Measurements from ENCODE around the gene LBX2.
"Not testable (repeated sequence)": the region's sequence is repeated elsewhere in the genome, so short reads cannot be mapped to it uniquely, and the experiment has no call there.

The LBX2 gene

DNA sequence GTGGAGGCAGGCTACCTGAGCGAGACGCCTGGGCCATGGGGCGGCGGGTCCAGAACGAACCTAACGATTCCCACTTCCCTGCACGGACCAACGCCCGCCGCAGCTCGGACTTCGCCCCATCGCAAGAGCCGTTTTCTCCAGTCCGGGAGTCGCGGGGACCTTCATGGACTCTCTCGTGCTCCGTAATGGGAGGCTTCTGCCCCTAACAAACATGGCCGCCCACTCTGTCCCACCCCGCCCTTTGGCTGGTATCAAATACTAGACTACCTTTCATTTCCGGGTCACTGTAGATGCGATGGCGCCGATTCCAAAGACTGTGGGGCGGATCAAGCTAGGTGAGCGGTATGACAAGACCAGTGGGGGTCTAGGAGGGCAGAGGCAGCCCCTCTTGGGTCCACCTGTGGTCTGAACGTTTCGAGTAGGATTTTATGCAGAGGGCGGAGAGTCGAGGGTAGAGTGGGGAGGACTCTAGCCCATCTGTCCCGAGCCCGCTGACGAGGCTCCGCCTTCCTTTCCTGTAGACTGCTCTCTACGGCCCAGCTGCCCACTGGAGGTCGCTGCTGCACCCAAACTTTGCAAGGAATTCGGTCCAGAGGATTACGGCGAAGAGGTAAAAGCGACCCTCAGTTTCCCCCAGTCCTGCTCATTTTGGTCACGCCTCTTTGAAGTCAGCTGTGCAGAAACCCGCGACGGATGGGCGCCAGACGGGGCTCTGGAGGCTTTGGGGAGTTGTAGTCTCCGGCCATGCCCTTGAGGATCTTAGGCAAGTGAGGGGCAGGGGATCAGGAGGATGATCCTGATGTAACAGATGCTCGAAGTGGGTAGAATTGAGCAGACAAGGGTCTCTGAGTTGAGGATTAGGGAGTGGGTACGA is 16.4 kb downstream of the LBX2 start, which contains the start of the genes CCDC142 and TTC31:
Gene CCDC142, minus strand, starts transcription at position 198 of the 874 bp plus-strand sequence. Its CDS starts 161 bp downstream, at position 37.
Gene TTC31, plus strand, starts transcription at position 281 of the 874 bp plus-strand sequence. Its CDS starts 15 bp downstream, at position 296.
- peak; percentile 97 for DNase-seq (ENCODE audit: low read depth)

DNA sequence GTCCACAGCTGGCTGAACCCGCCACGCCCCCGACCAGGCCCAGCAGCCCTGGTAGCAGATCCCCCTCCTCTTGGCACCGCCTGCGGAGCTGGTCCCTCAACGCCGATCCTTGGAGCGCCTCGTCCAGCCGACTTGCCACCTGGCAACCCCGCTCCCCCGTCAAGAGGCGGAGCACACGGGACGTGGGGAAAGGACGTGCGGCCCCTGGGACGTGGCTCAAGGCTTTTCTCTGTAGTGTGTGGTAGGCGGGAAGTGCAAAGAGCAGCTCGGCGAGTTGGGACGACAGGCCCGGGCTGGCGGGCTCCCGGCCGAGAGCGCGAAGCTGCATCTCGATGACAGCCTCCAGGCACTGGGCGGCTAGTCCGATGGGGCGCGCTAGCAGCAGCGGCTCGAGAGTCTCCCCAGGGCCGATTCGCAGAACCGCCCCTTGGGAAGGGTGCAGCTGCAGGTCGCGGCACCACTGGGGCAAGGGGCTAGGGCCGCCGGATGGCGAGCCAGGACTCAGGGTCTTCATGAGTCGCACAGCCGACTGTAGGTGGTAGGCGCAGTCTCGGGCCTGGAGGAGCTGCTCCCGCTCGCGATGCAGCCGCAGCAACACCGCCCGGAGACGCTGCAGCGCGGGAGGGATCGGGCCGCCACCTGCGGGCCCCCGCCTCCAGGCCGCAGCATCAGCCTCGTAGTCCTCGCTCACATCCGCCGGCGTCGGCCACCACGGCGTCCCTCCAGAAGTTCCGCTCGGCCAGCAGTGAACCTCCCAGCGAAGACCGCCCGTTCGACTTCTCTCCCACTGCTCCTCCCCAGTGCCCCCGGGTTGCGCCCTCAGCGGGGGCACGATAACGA is 17.2 kb downstream of the LBX2 start:
- peak; percentile 50 for DNase-seq (ENCODE audit: low read depth)

DNA sequence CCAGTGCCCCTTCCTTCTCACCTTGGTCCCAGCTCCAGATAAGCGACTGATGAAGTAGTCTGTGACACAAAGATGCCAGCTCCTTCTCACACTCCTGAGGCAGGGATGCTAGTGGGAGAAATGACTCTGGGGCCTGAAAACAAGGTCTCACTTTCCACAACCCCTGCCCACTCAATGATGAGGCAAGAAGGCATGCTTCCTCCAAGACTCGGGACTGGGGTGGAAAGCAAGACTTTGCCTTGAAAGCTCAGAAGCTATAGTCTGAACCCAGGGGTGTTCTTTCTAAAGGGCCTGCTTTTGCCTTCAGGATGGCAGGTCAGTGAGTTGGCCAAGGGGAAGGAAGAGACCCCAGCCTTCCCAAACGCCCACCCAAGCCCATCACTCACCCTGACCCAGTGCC is 18.0 kb downstream of the LBX2 start:
- DNase-seq (ENCODE audit: low read depth) = no peak

DNA sequence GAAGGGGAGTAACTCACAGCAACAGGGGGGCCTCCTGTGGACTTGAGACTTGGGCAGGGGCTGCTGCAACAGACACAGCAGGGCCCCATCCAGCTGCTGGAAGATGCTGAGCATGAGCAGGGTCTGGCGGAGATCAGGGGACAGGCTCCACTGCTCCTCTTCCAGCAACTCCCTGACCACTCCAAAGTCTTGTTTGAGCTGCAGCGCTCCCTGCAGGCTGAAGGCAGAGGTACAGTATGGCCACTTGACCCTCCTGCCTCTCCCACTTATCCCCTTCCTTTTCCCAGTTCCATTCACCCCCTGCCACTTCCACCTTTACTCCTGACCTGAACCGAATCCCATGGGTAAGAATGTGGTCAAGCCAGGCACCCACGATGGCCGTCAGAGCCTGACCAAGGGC is 24.5 kb downstream of the LBX2 start:
- DNase-seq (ENCODE audit: low read depth) = no peak

DNA sequence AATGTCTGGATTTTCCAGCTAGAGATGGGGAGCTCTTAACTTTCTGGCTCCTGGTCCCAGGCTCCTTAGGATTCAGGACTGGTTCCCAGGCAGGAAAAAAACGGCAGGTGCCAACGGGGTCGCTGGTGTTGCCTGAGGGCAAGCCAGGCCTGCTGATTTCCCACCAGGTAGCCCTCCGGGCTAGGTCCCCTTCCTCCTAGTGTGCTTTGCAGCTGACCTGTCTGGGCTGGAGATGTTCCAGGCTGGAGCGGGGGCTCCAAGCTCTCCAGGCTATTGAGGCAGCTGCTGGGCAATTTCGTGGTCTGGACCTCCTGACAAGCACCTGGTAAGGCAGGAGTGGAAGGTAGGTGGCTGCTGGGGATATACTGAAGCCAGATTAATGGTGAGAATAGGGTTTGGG is 24.9 kb downstream of the LBX2 start:
- DNase-seq (ENCODE audit: low read depth) = no peak

DNA sequence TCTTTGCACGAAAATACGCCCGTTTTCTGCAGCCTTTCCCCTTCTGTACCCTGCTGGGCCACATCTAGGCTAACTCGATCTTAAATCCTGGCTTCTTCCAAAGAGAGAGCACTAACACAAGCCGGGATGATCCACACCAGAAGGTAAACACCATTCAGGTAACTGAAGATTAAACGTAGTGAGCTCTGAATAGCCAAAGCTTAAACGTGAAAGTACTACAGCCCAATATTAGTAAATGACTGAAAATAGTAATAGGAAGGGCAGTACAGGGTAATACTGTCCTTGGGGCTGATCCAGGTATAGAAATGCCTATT is 26.5 kb downstream of the LBX2 start:
- no peak for DNase-seq (ENCODE audit: low read depth)

DNA sequence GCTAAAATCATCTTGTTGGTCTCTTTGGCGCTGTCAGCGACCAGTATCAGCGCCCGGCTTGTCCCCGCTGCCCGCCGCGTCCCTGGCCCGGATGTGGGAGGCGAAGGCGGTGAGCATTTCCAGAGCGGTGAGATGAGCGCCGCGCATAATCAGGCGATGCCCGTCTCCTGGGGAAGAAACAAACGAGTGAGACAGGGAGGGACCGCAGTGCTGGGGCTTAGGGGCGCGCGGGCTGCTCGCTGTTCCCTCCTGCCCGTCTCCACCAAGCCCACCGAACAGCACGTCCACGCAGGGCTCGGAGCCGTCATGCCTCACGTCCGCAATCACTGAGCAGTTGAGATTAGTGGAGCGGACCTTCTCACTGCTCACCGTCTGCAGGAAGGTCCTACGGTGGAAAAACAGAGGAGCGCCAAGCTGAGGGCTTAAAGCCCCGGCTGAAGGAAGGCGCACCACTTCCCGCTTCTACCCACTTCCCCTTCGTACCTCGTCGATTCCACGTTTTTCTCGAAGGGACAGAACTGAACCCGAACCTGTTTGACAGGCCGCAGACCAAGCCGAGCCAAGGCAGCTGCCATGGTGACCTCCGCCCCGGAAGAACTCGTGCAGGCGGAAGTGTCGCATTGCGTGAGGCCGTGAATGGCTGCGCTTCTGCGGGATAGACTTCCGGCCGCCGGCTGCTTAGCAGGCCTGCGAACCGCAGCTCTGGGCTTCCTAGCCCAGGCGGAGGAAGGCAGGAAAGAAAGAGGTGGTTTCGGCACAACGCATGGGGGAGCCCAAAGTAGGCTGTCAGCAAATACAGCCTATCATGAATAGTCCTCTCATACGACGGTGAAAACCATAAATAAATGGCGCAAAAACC is 27.1 kb downstream of the LBX2 start, which contains the start of gene MRPL53:
Gene MRPL53, minus strand, starts transcription at position 595 of the 859 bp plus-strand sequence. Its CDS starts 20 bp downstream, at position 575.
- DNase-seq (ENCODE audit: low read depth) = peak; percentile 94

DNA sequence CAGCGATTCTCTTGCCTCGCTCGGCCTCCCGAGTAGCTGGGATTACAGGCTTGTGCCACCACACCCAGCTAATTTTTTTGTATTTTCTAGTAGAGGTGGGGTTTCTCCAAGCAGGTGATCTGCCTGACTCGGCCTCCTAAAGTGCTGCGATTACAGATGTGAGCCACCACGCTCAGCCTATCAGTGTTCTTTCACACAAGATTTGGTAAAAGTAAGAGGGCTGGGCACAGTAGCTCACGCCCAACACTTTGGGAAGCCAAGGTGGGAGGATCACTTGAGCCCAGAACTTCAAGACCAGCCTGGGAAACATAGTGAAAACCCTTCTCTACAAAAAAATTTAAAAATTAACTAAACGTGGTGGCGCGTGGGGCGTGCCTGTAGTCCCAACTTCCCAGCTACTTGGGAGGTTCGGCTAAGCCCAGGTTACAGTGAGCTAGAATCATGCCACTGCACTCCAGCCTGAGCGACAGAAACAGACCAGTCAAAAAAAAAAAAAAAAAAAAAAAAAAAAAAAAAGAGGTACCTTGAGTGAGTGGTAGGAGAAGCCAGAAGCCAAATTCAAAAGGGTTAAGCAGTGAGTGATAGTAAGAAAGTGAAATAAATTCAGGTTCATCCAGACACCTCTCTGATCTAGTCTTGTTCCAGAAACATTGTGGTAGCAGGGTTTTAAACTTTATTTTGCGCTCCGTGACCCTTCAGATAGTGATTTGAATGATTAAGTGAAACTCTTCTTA is 27.9 kb downstream of the LBX2 start:
- DNase-seq (ENCODE audit: low read depth) = no peak

DNA sequence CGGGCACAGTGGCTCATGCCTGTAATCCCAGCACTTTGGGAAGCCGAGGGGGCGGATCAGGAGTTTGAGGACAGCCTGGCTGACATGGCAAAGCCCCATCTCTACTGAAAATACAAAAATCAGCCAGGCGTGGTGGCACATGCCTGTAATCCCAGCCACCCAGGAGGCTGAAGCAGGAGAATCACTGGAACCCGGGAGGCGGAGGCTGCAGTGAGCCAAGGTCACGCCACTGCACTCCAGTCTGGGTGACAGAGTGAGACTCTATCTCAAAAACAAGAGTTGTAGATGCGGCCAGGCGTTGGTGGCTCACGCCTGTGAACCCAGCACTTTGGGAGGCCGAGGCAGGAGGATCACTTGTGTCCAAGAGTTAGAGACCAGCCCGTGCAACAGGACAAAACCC is 28.7 kb downstream of the LBX2 start:
- DNase-seq (ENCODE audit: low read depth) = not testable (repeated sequence)

DNA sequence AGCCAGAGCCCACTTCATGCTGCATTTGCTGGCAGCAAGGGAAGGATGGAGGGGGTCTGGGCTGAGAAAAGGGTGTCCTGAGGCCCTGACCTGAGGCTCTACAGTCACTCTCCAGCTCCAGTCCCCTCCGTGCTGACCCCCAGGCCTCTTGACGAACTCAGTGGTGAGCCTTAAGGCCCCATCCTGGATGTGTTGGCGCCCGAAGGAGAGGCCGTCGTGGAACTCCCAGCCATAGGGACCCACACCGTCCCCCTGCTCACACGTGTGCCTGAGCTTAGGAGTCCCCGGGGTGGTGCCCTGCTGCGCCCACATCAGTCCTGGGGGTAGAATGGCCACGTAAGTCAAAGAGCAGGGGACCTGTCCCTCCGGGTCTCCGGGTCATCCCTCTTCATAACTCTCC is 35.0 kb downstream of the LBX2 start:
- no peak for DNase-seq (ENCODE audit: low read depth)

DNA sequence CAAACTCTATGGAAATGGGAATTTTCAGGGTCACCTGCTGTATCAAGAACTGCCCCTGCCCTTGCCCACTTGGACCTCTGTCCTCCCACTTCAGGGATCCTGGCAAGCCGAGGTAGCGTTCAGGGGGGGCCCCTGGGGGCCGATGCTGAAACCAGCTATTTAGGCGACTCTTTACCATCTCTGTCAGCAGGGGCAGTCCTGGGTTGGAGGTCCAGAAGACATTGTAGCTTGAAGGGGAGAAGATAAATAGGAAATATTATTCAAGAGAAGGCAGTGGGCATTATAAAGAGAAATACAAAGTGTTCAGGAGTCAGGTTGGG is 36.7 kb downstream of the LBX2 start:
- no peak for DNase-seq (ENCODE audit: low read depth)

DNA sequence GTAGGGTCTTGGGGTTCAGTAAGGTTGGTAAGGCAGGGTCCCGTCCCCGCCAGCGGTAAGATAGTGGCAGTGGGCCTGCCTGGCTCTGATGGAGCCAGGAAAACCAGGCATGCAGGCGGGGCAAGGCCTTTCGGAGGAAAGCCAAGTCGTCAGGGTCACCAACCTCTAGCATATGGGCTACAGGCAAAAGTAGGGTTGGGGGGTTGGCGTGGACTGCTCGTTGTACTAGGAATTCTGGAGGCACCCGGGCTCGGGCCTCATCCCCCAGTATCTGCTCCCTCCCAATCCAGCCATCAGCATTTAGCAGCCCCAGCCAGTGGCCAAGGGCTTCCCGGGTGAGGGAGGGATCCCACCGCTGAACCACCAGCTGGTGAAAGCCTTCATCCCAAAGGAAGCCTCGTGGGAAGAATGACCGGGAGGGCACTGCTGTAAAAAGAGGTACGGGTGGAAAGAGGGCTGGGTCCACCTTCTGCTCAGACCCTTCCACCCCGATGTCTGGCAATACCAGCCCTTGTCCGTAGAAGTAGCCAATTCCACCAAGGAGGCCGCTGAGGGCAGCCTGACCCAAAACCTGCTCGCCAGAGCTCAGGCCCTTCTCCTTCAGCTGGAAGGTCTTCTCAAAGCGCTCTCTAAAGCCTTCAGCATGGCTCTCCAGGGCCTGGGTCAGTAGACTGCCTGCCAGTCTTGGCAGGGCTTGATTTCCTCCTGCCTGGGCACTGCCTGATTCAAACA is 37.2 kb downstream of the LBX2 start:
- DNase-seq (ENCODE audit: low read depth) = no peak

DNA sequence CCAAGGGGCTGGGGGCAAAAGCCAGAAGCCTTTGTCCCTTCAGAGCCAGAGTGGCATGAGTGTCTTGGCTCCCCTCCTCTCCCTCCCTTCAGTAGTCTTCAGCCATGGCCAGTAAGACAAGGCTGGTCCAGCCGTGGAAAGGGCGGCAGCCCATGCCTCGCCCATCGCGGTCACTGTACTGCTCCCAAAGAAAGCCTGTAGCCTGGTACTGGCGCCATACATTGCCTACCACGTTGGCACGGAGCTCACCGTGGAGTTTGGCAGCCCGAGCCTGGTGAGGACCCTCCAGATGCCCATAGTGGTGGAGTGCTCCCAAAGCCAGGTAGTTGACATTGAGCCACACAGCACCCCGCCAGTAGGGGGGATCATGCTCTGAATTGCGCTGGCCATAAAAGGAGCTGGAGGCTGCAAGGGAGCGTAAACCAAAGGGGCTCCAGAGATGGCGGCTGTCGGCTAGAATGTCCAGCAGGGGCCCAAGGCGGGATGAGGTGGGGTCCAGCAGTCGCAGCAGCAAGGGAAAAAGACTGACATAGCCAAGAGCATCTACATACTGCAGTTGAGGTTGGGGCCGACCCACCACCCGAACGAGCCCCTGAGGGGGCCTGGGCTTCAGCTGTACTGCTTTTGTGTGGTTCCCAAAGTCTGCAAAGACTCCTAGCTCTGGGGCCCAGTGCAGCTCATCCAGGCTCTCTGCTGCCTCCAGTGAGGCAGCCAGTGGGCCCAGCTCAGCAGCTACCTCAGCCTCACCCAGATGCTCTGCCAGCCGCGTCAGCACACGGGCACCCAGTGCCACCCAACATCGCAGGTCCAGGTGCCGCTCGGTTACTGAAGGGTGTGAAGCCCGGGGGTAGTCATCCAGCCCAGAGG is 38.0 kb downstream of the LBX2 start:
- DNase-seq (ENCODE audit: low read depth) = no peak

DNA sequence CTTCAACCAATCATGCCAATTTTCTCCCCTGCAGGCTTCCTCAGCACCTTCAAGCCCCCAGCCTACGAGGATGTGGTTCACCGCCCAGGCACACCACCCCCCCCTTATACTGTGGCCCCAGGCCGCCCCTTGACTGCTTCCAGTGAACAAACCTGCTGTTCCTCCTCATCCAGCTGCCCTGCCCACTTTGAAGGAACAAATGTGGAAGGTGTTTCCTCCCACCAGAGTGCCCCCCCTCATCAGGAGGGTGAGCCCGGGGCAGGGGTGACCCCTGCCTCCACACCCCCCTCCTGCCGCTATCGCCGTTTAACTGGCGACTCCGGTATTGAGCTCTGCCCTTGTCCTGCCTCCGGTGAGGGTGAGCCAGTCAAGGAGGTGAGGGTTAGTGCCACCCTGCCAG is 39.2 kb downstream of the LBX2 start:
- not testable (repeated sequence) for DNase-seq (ENCODE audit: low read depth)

DNA sequence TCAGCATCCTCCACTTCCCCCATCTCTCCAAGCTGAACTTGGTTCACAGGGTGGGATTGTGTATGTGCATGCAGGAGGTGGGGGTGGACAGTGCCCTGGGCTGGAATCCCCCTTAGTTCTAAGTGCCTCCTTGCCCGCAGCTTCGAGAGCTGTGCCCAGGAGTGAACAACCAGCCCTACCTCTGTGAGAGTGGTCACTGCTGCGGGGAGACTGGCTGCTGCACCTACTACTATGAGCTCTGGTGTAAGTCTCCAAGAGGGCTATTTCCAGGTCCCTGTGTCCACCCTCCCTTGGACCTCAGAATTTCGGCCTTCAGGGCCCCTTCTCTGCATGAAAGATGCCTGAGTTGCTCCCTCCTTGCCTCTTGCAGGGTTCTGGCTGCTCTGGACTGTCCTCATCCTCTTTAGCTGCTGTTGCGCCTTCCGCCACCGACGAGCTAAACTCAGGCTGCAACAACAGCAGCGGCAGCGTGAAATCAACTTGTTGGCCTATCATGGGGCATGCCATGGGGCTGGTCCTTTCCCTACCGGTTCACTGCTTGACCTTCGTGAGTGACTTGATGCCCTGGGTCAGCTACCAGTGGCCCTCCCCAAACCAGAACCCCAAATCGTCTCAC is 39.8 kb downstream of the LBX2 start:
- DNase-seq (ENCODE audit: low read depth) = not testable (repeated sequence)

DNA sequence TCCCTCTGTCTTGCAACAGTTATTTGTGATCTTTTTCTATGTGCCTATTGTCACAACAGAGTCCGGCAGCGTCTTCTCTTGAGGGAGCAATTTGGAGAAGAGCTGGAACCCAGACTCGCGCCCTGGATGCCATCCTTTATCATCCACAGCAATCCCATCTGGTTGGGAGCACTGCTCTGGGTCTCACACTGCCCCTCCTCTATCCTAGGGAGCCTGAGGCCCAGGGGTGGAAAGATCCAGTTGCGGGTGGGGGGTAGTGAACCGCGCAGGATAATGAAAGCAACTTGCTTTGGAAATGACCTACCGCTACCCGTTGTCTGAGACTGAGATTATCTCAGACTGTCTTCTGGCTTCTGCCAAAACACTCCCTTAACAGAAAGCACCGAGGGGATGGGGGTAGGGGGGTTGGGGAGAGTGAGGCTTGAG is 40.5 kb downstream of the LBX2 start:
- DNase-seq (ENCODE audit: low read depth) = peak; percentile 19

DNA sequence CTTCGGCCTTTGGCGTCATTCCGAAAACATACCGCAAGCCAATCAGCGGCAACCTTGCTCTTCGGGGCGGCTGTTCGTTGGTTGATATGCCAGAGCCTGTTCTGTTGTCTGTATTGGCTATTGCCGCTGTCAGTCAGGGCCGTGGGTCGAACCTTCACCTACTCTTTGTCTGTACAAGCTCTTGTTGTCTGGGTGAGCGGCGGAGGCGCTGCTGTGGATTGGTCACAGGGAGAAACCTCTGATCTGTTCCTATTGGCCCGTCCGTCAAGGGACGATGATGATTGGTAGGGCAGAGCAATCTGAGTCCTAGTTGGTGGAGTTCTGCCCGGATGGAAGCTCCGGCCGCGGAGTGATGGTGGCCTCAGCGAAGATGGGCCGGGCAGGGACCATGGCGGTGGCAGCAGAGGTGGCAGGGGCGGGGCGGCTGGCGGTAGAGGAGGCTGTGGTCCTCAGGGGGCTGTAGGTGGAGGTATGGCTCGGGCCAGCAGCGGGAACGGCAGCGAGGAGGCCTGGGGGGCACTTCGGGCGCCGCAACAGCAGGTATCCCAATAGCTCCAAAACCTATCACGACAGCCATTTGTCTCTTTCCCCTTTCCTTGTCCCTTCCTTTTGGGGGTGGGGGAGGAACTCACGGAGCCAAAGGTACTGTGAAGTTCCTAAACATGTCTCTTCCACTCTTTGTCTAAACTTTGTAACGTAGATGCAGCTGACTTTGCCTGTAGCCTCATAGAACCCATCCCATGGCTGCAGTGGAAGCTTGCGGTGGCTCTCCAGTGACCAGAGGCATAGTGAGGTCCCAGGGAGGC is 41.1 kb downstream of the LBX2 start, which contains the start of gene WBP1:
Gene WBP1, plus strand, starts transcription at position 307 of the 806 bp plus-strand sequence. Its CDS starts 165 bp downstream, at position 472.
- peak; percentile 100 for DNase-seq (ENCODE audit: low read depth)

DNA sequence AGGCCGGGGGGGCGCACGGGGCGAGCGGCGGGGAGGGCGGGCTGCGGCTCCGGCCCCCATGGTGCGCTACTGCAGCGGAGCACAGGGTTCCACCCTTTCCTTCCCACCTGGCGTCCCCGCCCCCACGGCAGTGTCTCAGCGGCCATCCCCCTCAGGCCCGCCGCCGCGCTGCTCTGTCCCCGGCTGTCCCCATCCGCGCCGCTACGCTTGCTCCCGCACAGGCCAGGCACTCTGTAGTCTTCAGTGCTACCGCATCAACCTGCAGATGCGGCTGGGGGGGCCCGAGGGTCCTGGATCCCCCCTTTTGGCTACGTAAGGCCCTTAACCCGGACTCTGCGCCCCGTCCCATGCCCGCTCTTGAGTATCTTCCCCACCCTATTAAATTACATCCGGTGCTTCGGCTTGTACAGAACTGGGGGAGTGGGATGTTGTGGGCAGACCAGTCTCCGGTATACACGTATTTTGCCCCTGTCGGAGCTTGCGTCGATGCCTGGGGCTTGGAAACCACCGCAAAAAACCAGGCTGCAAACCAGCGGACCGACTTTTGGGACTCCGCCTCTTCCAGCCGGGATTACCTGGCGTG is 41.8 kb downstream of the LBX2 start:
- DNase-seq (ENCODE audit: low read depth) = peak; percentile 43
